Uterus (tissue), 2 donors: ENCODE measurements around the gene IL17A.

Experiments
- POLR2A ChIP-seq, 2 donors: fragments of 450-650 bp; IDR thresholded peaks; one replicate each; pipeline ENCODE4 v1.6.1; 2016; ENCODE audit warnings: antibody characterized with exemption in 2 of 2, mild to moderate bottlenecking in 1 of 2, moderate library complexity in 1 of 2
- TF ChIP-seq, protein P1 (sequence below), 4 experiments: fragments of 200-600 bp in 2 of 4; fragments of 450-650 bp in 2 of 4; sonication (generic) in 2 of 4; IDR thresholded peaks; one replicate each; pipeline ENCODE4 v1.5.1; 2016 to 2019; ENCODE audit warnings: antibody characterized with exemption in 4 of 4, mild to moderate bottlenecking in 2 of 4, moderate library complexity in 1 of 4

DNA sequence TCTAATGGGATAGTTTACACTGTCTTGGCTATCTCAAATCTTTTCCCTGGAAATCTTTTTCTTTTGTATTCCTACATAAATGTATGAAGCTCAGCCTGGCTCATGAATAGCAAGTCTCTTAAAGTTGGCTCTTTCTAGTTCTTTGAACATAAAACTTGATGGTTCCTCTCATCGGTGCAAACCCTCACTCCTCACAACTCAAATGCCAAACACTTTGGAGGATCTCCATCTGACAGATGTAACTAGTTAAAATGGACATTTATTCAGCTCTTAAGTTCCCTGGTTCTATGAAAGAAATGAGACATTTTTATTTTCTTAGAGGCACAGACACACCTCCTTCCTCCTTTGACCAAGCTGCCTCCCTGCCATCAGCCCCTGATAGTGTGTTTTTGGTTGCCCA, 43.6 kb upstream of the IL17A start:
- TF ChIP-seq, protein P1, sequence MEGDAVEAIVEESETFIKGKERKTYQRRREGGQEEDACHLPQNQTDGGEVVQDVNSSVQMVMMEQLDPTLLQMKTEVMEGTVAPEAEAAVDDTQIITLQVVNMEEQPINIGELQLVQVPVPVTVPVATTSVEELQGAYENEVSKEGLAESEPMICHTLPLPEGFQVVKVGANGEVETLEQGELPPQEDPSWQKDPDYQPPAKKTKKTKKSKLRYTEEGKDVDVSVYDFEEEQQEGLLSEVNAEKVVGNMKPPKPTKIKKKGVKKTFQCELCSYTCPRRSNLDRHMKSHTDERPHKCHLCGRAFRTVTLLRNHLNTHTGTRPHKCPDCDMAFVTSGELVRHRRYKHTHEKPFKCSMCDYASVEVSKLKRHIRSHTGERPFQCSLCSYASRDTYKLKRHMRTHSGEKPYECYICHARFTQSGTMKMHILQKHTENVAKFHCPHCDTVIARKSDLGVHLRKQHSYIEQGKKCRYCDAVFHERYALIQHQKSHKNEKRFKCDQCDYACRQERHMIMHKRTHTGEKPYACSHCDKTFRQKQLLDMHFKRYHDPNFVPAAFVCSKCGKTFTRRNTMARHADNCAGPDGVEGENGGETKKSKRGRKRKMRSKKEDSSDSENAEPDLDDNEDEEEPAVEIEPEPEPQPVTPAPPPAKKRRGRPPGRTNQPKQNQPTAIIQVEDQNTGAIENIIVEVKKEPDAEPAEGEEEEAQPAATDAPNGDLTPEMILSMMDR (IDR thresholded peaks at IDR 0.05): no peak
- no peak for TF ChIP-seq POLR2A (IDR thresholded peaks at IDR 0.05)
